ENCODE measurements around the gene TEX19.
"Not testable (repeated sequence)": the region's sequence is repeated elsewhere in the genome, so short reads cannot be mapped to it uniquely, and the experiment has no call there.

The TEX19 gene

GRCh38 chr17:82351254-82351712, 7.8 kb upstream of the TEX19 start:
- TF ChIP-seq CTCF (IDR thresholded peaks at IDR 0.05; ENCODE audit: extremely low read depth, missing control alignments) = no peak
- DNase-seq (ENCODE audit: low spot score) = peak; percentile 46

- DNase-seq (ENCODE audit: low spot score) = peak; percentile 91
- TF ChIP-seq CTCF (IDR thresholded peaks at IDR 0.05; ENCODE audit: extremely low read depth, missing control alignments) = peak; percentile 78
These were observed 7.1 kb upstream of the TEX19 start for GRCh38 chr17:82351713-82352488.

GRCh38 chr17:82353484-82353883, 5.6 kb upstream of the TEX19 start:
- no peak for TF ChIP-seq CTCF (IDR thresholded peaks at IDR 0.05; ENCODE audit: extremely low read depth, missing control alignments)

GRCh38 chr17:82354804-82355308, 4.2 kb upstream of the TEX19 start:
- no peak for DNase-seq (ENCODE audit: low spot score)
- TF ChIP-seq CTCF (IDR thresholded peaks at IDR 0.05; ENCODE audit: extremely low read depth, missing control alignments) = no peak

More at GRCh38 chr17:82353484-82353883, 5.6 kb upstream of the TEX19 start:
- no peak for DNase-seq (ENCODE audit: low spot score)

- no peak for TF ChIP-seq CTCF (IDR thresholded peaks at IDR 0.05; ENCODE audit: extremely low read depth, missing control alignments)
- DNase-seq (ENCODE audit: low spot score) = no peak
These were observed 3.1 kb upstream of the TEX19 start for GRCh38 chr17:82355770-82356427.

- no peak for DNase-seq (ENCODE audit: low spot score)
- no peak for TF ChIP-seq CTCF (IDR thresholded peaks at IDR 0.05; ENCODE audit: extremely low read depth, missing control alignments)
These were observed 2.1 kb upstream of the TEX19 start for GRCh38 chr17:82356845-82357355.

- no peak for TF ChIP-seq CTCF (IDR thresholded peaks at IDR 0.05; ENCODE audit: extremely low read depth, missing control alignments)
- DNase-seq (ENCODE audit: low spot score) = no peak
These were observed 1.7 kb upstream of the TEX19 start for GRCh38 chr17:82357394-82357793.

GRCh38 chr17:82359451-82360074, 516 bp downstream of the TEX19 start:
- not testable (repeated sequence) for DNase-seq (ENCODE audit: low spot score)
